C4-2B (cell line): ENCODE results near the gene HPGD.

Source experiments
- CTCF ChIP-seq: fragments of 450-650 bp; conservative IDR thresholded peaks from 2 replicates; pipeline ENCODE4 v1.5.1; 2017; ENCODE audit warnings: mild to moderate bottlenecking
- ZFX ChIP-seq: fragments of 450-650 bp; IDR thresholded peaks from 2 replicates; pipeline ENCODE4 v1.6.1; 2017

GRCh38 chr4:174522183-174523024 lies at the start of gene HPGD:
- TF ChIP-seq CTCF, result no peak
- TF ChIP-seq ZFX, result no peak
